Central memory CD8-positive, alpha-beta T cell (primary cell): ENCODE measurements around the gene ULBP2.
"Not testable (repeated sequence)": the region's sequence is repeated elsewhere in the genome, so short reads cannot be mapped to it uniquely, and the experiment has no call there.

Source experiments
- ATAC-seq: fragments of 150-1000 bp; cut with Tn5 transposase; replicated peaks from 2 replicates; pipeline ENCODE4 v1.10.0; 2022; ENCODE audit warnings: mild to moderate bottlenecking, moderate FRiP score, moderate number of reproducible peaks; ENCODE audit not compliant: poor library complexity, severe bottlenecking; ENCODE audit errors: extremely low read depth
- DNase-seq, 2 donors: peaks; one replicate each; pipeline ENCODE4 v3.0.0; 2021; ENCODE audit warnings: low spot score in 2 of 2
- H3K27ac Mint-ChIP-seq: one replicate; pipeline ENCODE4 v1.8.0; 2022; ENCODE audit warnings: low read depth, mild to moderate bottlenecking, moderate library complexity, mixed read lengths
- H3K27me3 Mint-ChIP-seq: one replicate; pipeline ENCODE4 v1.8.0; 2022; ENCODE audit warnings: mixed read lengths
- H3K36me3 Mint-ChIP-seq: one replicate; pipeline ENCODE4 v1.8.0; 2022; ENCODE audit warnings: mild to moderate bottlenecking, moderate library complexity, mixed read lengths; ENCODE audit not compliant: insufficient read depth
- H3K4me1 Mint-ChIP-seq: one replicate; pipeline ENCODE4 v1.8.0; 2022; ENCODE audit warnings: mixed read lengths
- H3K4me3 Mint-ChIP-seq: one replicate; pipeline ENCODE4 v1.8.0; 2022; ENCODE audit warnings: mild to moderate bottlenecking, moderate library complexity, mixed read lengths
- H3K9me3 Mint-ChIP-seq: one replicate; pipeline ENCODE4 v1.8.0; 2022; ENCODE audit warnings: mixed read lengths

Gene ULBP2

GRCh38 chr6:149901444-149902140 is 40.2 kb upstream of the ULBP2 start:
- no peaks in the 10 kb centered on the region for H3K36me3 Mint-ChIP-seq
- no peaks in the 10 kb centered on the region for H3K9me3 Mint-ChIP-seq
- ATAC-seq (no peak), DNase-seq (no peak)
- H3K4me1 Mint-ChIP-seq = peaks cover 15% of the 10 kb centered on the region
- no peak overlapping the region for H3K4me3 Mint-ChIP-seq
- no peak overlapping the region for H3K27ac Mint-ChIP-seq
- peaks cover 59% of the 10 kb centered on the region for H3K27me3 Mint-ChIP-seq

GRCh38 chr6:149903938-149904611 is 37.7 kb upstream of the ULBP2 start:
- Mint-ChIP-seq H3K27ac (no peak overlapping the region), H3K27me3 (peaks cover 48% of the 10 kb centered on the region)
- ATAC-seq = no peak

DNA sequence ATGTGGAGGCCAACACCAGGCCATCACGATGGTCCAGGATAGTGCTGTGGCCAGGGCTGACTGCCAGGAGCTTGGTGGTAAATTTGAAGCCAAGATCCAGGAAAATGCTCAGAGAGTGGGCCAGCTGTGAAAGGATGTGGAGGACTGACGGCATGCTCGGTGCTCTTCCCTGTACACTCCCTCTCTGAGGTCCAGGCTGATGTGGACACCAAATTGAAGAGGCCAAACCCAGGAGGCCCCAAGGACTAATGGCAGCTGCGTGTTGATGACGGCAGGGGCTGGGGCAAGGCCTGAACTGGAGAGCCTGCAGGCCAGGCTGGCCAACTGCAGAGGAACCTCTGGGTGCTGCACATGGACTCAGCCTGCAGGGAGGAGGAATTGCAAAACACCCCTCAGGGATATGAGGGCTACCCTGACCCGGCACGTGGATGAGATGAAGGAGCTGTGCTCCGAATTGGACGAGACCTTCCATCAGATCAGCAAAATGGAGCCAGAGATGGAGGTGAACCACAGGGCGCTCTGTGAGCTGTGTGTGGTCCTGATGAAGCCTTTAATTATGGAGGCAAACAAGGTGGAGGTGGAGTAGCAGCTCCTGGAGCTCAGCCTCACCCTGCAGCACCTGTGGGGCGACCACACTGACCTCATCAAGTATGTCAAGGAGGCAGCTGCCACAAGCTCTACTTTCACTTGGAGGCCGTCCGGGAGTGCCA is 37.0 kb upstream of the ULBP2 start:
- Mint-ChIP-seq H3K9me3 (peaks cover 6% of the 10 kb centered on the region), H3K4me1 (no peaks in the 10 kb centered on the region), H3K27ac (no peak overlapping the region), H3K27me3 (peaks cover 41% of the 10 kb centered on the region), H3K4me3 (no peak overlapping the region), H3K36me3 (no peaks in the 10 kb centered on the region)
- ATAC-seq = no peak
- DNase-seq = no peak

More at GRCh38 chr6:149903938-149904611, 37.7 kb upstream of the ULBP2 start:
- no peak for DNase-seq
- peaks cover 6% of the 10 kb centered on the region for H3K9me3 Mint-ChIP-seq
- no peaks in the 10 kb centered on the region for H3K4me1 Mint-ChIP-seq
- H3K4me3 Mint-ChIP-seq = no peak overlapping the region
- no peaks in the 10 kb centered on the region for H3K36me3 Mint-ChIP-seq

DNA sequence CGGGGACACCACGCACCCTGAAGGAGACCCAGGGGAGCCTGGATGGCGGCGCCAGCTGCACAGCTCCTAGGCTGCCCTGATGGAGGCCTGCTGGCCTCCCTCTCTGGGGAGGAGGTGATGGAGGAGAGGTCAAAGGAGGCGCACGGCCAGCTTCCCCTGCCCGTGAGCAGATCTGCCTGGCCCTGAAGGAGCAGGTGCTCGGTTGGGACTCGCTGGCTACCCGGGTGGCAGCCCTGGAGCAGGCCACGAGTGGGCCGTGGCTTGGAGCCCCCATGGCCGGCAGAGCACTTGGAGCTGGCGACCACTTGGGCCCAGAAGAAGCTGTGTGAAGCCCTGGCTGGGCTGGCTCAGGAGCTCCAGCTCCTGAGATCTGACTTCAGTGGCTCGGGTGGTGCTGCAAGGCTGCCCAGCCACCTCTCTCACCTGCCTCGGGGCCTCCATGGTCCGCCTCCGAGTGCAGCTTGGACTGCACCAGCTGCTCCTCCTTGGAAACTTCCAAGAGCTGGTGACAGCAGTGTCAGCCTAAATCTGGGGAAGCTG is 36.4 kb upstream of the ULBP2 start:
- ATAC-seq (no peak), DNase-seq (no peak)
- Mint-ChIP-seq H3K4me3 (no peak overlapping the region), H3K9me3 (peaks cover 6% of the 10 kb centered on the region), H3K27ac (no peak overlapping the region), H3K27me3 (peaks cover 41% of the 10 kb centered on the region), H3K4me1 (no peaks in the 10 kb centered on the region), H3K36me3 (no peaks in the 10 kb centered on the region)

DNA sequence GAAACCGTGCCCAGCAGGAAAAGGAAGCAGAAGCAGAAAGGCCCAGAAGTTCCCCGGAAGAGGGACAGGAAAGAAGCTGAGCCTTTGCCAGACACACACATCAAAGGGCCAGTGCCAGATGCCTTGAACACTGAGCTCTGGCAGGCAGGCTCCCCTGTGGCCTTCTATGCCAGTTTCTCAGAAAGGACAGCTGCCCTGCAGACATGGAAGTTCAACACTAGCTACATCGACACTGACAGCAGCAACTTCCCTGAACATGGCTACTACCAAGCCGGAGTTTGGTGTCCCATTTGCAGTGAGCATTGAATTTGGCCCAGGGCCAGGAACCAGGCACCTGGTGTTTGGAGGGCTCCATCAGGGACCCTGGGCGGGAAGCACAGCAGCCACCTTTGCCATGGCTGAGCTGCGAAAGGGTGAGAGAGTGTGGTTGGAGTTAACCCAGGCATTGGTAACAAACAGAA is 35.9 kb upstream of the ULBP2 start:
- H3K4me1 Mint-ChIP-seq = no peaks in the 10 kb centered on the region
- H3K9me3 Mint-ChIP-seq = peaks cover 6% of the 10 kb centered on the region
- no peak overlapping the region for H3K4me3 Mint-ChIP-seq
- no peaks in the 10 kb centered on the region for H3K36me3 Mint-ChIP-seq
- ATAC-seq (no peak), DNase-seq (no peak)
- H3K27ac Mint-ChIP-seq = no peak overlapping the region
- peaks cover 46% of the 10 kb centered on the region for H3K27me3 Mint-ChIP-seq

- no peak for ATAC-seq
- peaks cover 49% of the 10 kb centered on the region for H3K27me3 Mint-ChIP-seq
These were observed 35.4 kb upstream of the ULBP2 start for GRCh38 chr6:149906405-149906804.

DNA sequence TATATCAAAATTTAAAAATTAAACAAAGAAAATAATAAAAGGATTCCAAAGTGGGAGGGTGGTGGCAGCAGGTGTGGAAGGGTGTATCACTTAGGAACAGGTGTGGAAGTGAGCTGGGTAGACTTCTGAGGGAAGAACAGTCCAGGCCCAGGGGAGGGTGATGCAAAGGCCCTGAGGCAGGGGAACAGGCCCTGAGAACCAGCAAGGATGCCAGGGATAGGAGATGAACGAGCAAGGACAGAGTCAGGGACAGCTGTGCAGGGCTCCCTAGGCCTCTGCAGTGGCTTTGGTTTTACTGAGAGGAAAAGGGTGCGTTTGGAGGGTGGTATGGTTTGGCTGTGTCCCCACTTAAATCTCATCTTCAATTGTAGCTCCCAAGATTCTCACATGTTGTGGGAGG is 34.5 kb upstream of the ULBP2 start:
- no peak for DNase-seq
- Mint-ChIP-seq H3K27ac (no peak overlapping the region), H3K4me3 (no peak overlapping the region), H3K4me1 (no peaks in the 10 kb centered on the region), H3K9me3 (peaks cover 6% of the 10 kb centered on the region), H3K27me3 (peaks cover 44% of the 10 kb centered on the region), H3K36me3 (no peaks in the 10 kb centered on the region)
- no peak for ATAC-seq

More at GRCh38 chr6:149906405-149906804, 35.4 kb upstream of the ULBP2 start:
- Mint-ChIP-seq H3K27ac (no peak overlapping the region), H3K4me3 (no peak overlapping the region), H3K36me3 (no peaks in the 10 kb centered on the region), H3K9me3 (peaks cover 6% of the 10 kb centered on the region), H3K4me1 (no peaks in the 10 kb centered on the region)
- DNase-seq = no peak

DNA sequence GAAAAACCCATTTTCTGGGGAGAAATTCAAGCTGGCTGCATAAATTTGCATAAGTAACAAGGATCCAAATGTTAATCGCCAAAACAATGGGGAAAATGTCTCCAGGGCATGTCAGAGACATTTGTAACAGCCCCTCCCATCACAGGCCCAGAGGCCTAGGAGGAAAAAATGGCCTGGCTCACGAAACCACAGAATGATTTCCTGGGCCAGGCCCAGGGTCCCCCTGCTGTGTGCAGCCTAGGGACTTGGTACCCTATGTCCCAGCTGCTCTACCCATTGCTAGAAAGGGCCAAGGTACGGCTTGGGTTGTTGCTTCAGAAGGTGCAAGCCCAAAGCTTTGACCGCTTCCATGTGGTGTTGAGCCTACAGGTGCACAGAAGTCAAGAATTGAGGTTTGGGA is 33.3 kb upstream of the ULBP2 start:
- not testable (repeated sequence) for H3K4me1 Mint-ChIP-seq, DNase-seq, H3K4me3 Mint-ChIP-seq, H3K27ac Mint-ChIP-seq, H3K9me3 Mint-ChIP-seq, H3K36me3 Mint-ChIP-seq, ATAC-seq
- H3K27me3 Mint-ChIP-seq = peaks cover 41% of the 10 kb centered on the region

- Mint-ChIP-seq H3K4me3 (no peak overlapping the region), H3K27me3 (peaks cover 43% of the 10 kb centered on the region)
These were observed 31.9 kb upstream of the ULBP2 start for GRCh38 chr6:149909701-149910470.

GRCh38 chr6:149910721-149911151 is 31.1 kb upstream of the ULBP2 start:
- H3K27me3 Mint-ChIP-seq = peaks cover 38% of the 10 kb centered on the region
- DNase-seq (no peak), ATAC-seq (no peak)
- H3K27ac Mint-ChIP-seq = no peak overlapping the region
- no peak overlapping the region for H3K4me3 Mint-ChIP-seq
- H3K4me1 Mint-ChIP-seq = no peaks in the 10 kb centered on the region
- H3K9me3 Mint-ChIP-seq = peaks cover 6% of the 10 kb centered on the region
- H3K36me3 Mint-ChIP-seq = no peaks in the 10 kb centered on the region

More at GRCh38 chr6:149909701-149910470, 31.9 kb upstream of the ULBP2 start:
- peaks cover 6% of the 10 kb centered on the region for H3K9me3 Mint-ChIP-seq
- no peaks in the 10 kb centered on the region for H3K4me1 Mint-ChIP-seq
- no peak overlapping the region for H3K27ac Mint-ChIP-seq
- DNase-seq = no peak
- H3K36me3 Mint-ChIP-seq = no peaks in the 10 kb centered on the region
- no peak for ATAC-seq

DNA sequence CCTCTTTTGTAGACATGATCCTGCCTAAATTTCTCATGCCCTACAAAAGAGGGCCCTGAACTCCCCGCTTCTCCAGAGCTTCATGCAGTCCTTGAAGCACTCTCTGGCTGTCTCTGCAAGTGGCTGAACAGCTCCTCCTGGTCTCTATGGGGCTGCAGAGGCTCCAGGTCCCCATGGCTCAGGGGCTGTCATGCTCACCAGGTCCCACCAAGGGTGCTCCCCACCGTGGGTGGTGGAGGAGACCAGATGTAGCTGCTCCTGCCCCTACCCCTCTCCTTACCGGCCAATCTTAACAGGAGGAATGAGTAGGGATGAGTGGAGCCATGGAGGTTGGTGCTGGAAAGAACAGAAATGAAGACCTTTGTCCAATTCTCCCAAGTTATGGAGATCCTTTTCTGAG is 29.1 kb upstream of the ULBP2 start:
- H3K36me3 Mint-ChIP-seq, H3K27ac Mint-ChIP-seq, H3K4me3 Mint-ChIP-seq, ATAC-seq, H3K4me1 Mint-ChIP-seq, DNase-seq, H3K9me3 Mint-ChIP-seq: not testable (repeated sequence)
- peaks cover 38% of the 10 kb centered on the region for H3K27me3 Mint-ChIP-seq

DNA sequence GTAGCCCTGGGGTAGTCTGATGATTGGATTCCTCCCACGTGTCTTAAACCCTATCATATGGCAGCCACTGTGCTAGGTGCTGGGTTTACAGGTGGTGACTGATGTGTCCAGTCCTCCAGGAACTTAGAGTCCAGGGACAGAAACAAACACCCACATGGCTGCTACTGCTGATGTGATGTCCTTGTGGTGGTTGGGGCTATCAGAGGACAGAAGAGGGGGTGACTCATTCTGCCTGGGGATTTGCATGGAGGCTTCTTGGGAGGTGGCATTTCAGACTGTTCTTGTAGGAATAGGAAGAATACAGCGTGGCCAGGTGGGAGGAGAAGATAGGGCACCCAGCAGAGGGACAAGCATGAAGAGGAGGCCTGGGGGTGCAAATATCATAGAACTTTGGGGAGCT is 28.7 kb upstream of the ULBP2 start:
- H3K36me3 Mint-ChIP-seq = no peaks in the 10 kb centered on the region
- ATAC-seq = no peak

More for the DNA sequence above, 28.7 kb upstream of the ULBP2 start:
- Mint-ChIP-seq H3K9me3 (peaks cover 2% of the 10 kb centered on the region), H3K4me1 (no peaks in the 10 kb centered on the region), H3K4me3 (no peak overlapping the region), H3K27me3 (peaks cover 40% of the 10 kb centered on the region), H3K27ac (no peak overlapping the region)
- no peak for DNase-seq
